OCI-LY3 (cell line): Measurements from ENCODE around the gene STX19.

Source experiments
- H2AFZ ChIP-seq: fragments of 200-600, 300-600 bp; shearing (Covaris generic); 2 replicates; pipeline ENCODE4 v1.6.0; 2014; ENCODE audit warnings: antibody characterized with exemption, low read depth, low read length
- H3K27ac ChIP-seq: fragments of 200-600, 300-600 bp; sonication (generic); 2 replicates; pipeline ENCODE4 v1.5.1; 2014; ENCODE audit warnings: mild to moderate bottlenecking, low read length, moderate library complexity, mixed read lengths
- H3K27me3 ChIP-seq: fragments of 200-600, 300-600 bp; sonication (generic); 2 replicates; pipeline ENCODE4 v1.6.1; 2014; ENCODE audit warnings: low read depth, low read length, mixed read lengths
- H3K36me3 ChIP-seq: fragments of 200-600, 300-600 bp; sonication (generic); replicated peaks from 2 replicates; pipeline ENCODE3; 2014; ENCODE audit warnings: low read depth, low read length, mixed read lengths
- H3K4me1 ChIP-seq: fragments of 300-600, 200-600 bp; sonication (generic); 2 replicates; pipeline ENCODE4 v1.6.1; 2014; ENCODE audit warnings: low read length, mixed read lengths
- H3K4me2 ChIP-seq: fragments of 200-600, 300-600 bp; sonication (generic); 2 replicates; pipeline ENCODE4 v1.6.1; 2014; ENCODE audit warnings: low read length, mixed read lengths
- H3K4me3 ChIP-seq: fragments of 300-600, 200-600 bp; sonication (generic); 2 replicates; pipeline ENCODE4 v1.5.1; 2014; ENCODE audit warnings: antibody characterized with exemption, mild to moderate bottlenecking, low read length, moderate library complexity
- H3K79me2 ChIP-seq: fragments of 300-600, 200-600 bp; shearing (Covaris generic); 2 replicates; pipeline ENCODE4 v1.6.1; 2014; ENCODE audit warnings: mild to moderate bottlenecking, low read length, mixed read lengths
- H3K9ac ChIP-seq: fragments of 300-600, 200-600 bp; shearing (Covaris generic); 2 replicates; pipeline ENCODE4 v1.6.0; 2014; ENCODE audit warnings: mild to moderate bottlenecking, low read length, moderate library complexity
- H3K9me3 ChIP-seq: fragments of 200-600, 300-600 bp; shearing (Covaris generic); 2 replicates; pipeline ENCODE4 v1.6.1; 2014; ENCODE audit warnings: low read length, mixed read lengths; ENCODE audit not compliant: insufficient read depth
- H4K20me1 ChIP-seq: fragments of 200-600, 300-600 bp; sonication (generic); 2 replicates; pipeline ENCODE4 v1.6.1; 2016; ENCODE audit warnings: low read length, mixed read lengths; ENCODE audit not compliant: insufficient read depth
- CTCF ChIP-seq: fragments of 200-600, 300-600 bp; sonication (generic); IDR thresholded peaks from 2 replicates; pipeline ENCODE4 v1.5.1; 2014; ENCODE audit warnings: antibody characterized with exemption, low read length, low read depth
- EZH2phosphoT487 ChIP-seq: fragments of 200-600 bp; shearing (Covaris generic); IDR thresholded peaks from 2 replicates; pipeline ENCODE4 v1.6.1; 2018; ENCODE audit warnings: antibody characterized with exemption, mixed run types, low read depth

STX19 gene

GRCh38 chr3:94069194-94069813 lies 40.9 kb upstream of the STX19 start:
- Histone ChIP-seq H3K36me3 (peaks cover 12% of the 10 kb centered on the region), H3K9ac (no peak overlapping the region), H3K27me3 (no peaks in the 10 kb centered on the region), H3K4me3 (no peak overlapping the region), H3K4me2 (peak overlapping the region; percentile 88), H4K20me1 (no peaks in the 10 kb centered on the region), H3K27ac (peak overlapping the region; percentile 93), H3K79me2 (peaks cover 22% of the 10 kb centered on the region), H3K4me1 (peaks cover 52% of the 10 kb centered on the region), H2AFZ (no peak overlapping the region), H3K9me3 (no peaks in the 10 kb centered on the region)
- TF ChIP-seq EZH2phosphoT487 = no peak
- peak; percentile 70 for TF ChIP-seq CTCF

- no peak overlapping the region for H3K4me2 ChIP-seq
- no peak overlapping the region for H2AFZ ChIP-seq
- no peak for TF ChIP-seq EZH2phosphoT487
- TF ChIP-seq CTCF = no peak
- H3K4me3 ChIP-seq = no peak overlapping the region
- no peak overlapping the region for H3K9ac ChIP-seq
- H3K27ac ChIP-seq = no peak overlapping the region
- no peaks in the 10 kb centered on the region for H3K9me3 ChIP-seq
- peaks cover 33% of the 10 kb centered on the region for H3K79me2 ChIP-seq
- H4K20me1 ChIP-seq = no peaks in the 10 kb centered on the region
- no peaks in the 10 kb centered on the region for H3K27me3 ChIP-seq
- peaks cover 8% of the 10 kb centered on the region for H3K36me3 ChIP-seq
- peaks cover 52% of the 10 kb centered on the region for H3K4me1 ChIP-seq
These were observed 38.4 kb upstream of the STX19 start for GRCh38 chr3:94066506-94067500.

GRCh38 chr3:94065819-94066480 lies 37.6 kb upstream of the STX19 start:
- no peak overlapping the region for H3K4me2 ChIP-seq
- peaks cover 31% of the 10 kb centered on the region for H3K79me2 ChIP-seq
- H3K9ac ChIP-seq = no peak overlapping the region
- TF ChIP-seq EZH2phosphoT487 (no peak), CTCF (no peak)
- no peaks in the 10 kb centered on the region for H3K9me3 ChIP-seq
- no peaks in the 10 kb centered on the region for H4K20me1 ChIP-seq
- H2AFZ ChIP-seq = no peak overlapping the region
- no peak overlapping the region for H3K27ac ChIP-seq
- H3K4me1 ChIP-seq = peaks cover 45% of the 10 kb centered on the region
- H3K4me3 ChIP-seq = no peak overlapping the region
- H3K27me3 ChIP-seq = no peaks in the 10 kb centered on the region
- H3K36me3 ChIP-seq = peaks cover 8% of the 10 kb centered on the region

GRCh38 chr3:94065122-94065521 lies 36.7 kb upstream of the STX19 start:
- H3K79me2 ChIP-seq = peaks cover 31% of the 10 kb centered on the region

More at GRCh38 chr3:94065122-94065521, 36.7 kb upstream of the STX19 start:
- H3K4me3 ChIP-seq = no peak overlapping the region
- H3K9ac ChIP-seq = no peak overlapping the region
- H4K20me1 ChIP-seq = no peaks in the 10 kb centered on the region
- peaks cover 8% of the 10 kb centered on the region for H3K36me3 ChIP-seq
- no peak overlapping the region for H3K4me2 ChIP-seq
- H3K4me1 ChIP-seq = peaks cover 38% of the 10 kb centered on the region
- H3K9me3 ChIP-seq = no peaks in the 10 kb centered on the region
- TF ChIP-seq CTCF = no peak
- TF ChIP-seq EZH2phosphoT487 = no peak
- H2AFZ ChIP-seq = no peak overlapping the region
- no peaks in the 10 kb centered on the region for H3K27me3 ChIP-seq
- no peak overlapping the region for H3K27ac ChIP-seq
